Measurements from ENCODE around the gene ZNF263. TPM values are rescaled to one million over a fixed set of nuclear protein-coding genes. Genes with fewer than 3 reads are reported as not detected.
A peak's percentile ranks its signal among the peaks of the same experiment; 100 is the strongest.

ZNF263 gene
- total RNA-seq, 1 donor from 2014 or later, result 25.5 TPM

DNA sequence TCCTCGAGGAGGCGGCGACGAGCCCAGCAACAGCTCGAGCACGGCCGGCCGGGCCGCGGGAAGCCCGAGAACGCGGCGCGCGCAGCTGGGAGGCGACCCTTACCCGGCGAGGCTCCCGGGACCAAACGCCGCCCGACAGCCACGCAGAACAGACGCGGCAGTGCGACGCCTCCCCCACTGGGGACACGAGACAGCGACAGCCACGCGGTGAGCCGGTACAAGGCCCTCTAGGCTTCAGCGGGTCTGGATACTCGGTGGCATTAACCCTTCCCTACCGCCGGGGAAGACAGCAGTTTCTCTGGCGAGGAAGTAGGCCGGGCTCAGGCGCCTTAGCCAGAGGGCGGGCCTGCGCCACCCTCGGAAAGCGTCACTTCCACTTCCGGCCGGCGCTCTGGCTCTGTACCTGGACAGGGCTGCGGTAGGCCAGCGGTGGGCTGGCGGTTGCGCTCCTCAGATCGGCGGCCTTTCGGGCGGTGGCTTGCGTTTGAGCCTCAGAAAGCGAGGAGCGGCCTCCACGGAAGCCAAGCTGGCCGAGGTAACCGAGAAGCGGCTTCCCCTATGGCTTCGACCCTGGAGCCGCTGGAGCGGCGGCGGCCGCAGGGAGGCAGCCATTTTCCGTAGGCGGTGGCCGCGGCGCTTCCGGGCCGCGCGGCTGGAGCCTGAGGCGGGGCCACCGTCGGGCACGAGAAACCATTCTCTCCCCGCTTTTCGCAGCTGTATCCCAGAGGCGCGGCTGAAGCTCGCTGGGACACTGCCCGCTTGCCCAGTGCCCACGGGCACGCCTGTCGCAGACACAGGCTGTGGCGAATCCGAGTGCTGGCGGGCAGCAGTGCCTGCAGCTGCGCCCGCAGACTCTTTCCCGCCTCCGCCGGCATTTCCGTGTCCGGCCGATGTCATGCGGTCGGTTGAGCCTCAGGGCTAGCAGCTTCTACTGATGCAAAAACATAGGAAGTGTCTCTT is 22.1 kb downstream of the ZNF263 start, which contains the start of the genes TIGD7 and ZNF75A:
TIGD7 (minus strand) TSS at position 322 of the 960 bp plus-strand sequence. CDS start 4,816 bp downstream, outside the sequence.
ZNF75A (plus strand) TSS at position 389 of the 960 bp plus-strand sequence. CDS start 2,932 bp downstream, outside the sequence.
- Mint-ChIP-seq H3K27ac (peak within 1 kb of the TSS; percentile 70), H3K27me3 (ENCODE audit: insufficient read depth) (no peaks in the 10 kb centered on the region), H3K9me3 (peaks cover 50% of the 10 kb centered on the region), H3K4me1 (ENCODE audit: low read depth) (peaks cover 8% of the 10 kb centered on the region), H3K4me3 (peak within 1 kb of the TSS; percentile 75), H3K36me3 (ENCODE audit: low read depth) (peaks cover 47% of the 10 kb centered on the region)
- intact Hi-C loops (cut with micrococcal nuclease), result loop anchor here (1.0 to 5.0 kb wide), 7 partner anchors 22 to 195 kb away; partner anchors contain the start of genes NAA60, ZNF174, ZNF200 and ZNF263
- peak; percentile 79 for DNase-seq (ENCODE audit: low spot score)

DNA sequence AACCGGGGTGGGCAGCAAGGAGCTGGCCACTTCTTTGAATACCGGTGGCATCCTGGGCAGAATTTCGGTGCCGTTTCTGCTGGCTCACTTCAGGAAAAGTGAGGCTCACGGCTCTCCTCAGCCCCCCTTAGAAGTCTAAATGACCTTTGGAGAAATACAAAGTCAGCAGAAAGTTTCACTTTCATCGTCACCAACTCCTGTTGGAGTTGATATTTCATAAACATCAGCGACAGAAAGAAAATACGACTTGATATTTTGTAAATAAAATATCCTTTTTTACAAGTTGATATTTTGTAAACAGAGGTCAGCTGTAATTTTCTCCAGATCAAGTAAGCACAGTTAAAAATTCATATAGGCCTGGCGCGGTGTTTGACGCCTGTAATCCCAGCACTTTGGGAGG is 22.8 kb downstream of the ZNF263 start:
- peaks cover 48% of the 10 kb centered on the region for H3K36me3 Mint-ChIP-seq (ENCODE audit: low read depth)
- intact Hi-C loops (cut with micrococcal nuclease), result loop anchor here (5.0 kb wide), 1 partner anchor 136 kb away; the partner anchor contains the start of genes NAA60 and ZNF597

DNA sequence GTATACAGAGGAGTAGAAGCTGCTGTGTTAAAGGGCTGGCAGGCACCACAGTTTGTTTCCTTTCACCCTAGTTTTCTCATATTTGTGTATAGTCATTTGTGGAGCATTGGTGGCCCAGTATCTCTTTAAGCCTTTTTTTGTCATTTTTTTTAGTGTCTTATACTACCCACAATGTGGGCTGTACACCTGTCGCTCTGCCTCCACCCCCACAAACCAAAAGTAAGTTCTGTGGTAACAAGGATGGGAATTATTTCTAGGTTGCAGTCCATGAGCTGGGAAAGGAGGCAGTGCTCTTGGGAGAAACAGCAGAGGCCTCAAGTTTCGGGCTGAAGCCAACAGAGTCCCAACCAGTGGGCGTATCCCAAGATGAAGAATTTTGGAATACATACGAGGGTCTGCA is 28.2 kb downstream of the ZNF263 start:
- peaks cover 78% of the 10 kb centered on the region for H3K9me3 Mint-ChIP-seq
- H3K4me1 Mint-ChIP-seq (ENCODE audit: low read depth), result no peaks in the 10 kb centered on the region
- no peak overlapping the region for H3K27ac Mint-ChIP-seq
- H3K36me3 Mint-ChIP-seq (ENCODE audit: low read depth), result peaks cover 79% of the 10 kb centered on the region
- no peaks in the 10 kb centered on the region for H3K27me3 Mint-ChIP-seq (ENCODE audit: insufficient read depth)
- intact Hi-C loops (cut with micrococcal nuclease), result no loop called here
- no peak overlapping the region for H3K4me3 Mint-ChIP-seq
- DNase-seq (ENCODE audit: low spot score), result no peak

More for the DNA sequence above, 22.8 kb downstream of the ZNF263 start:
- H3K27ac Mint-ChIP-seq, result peak overlapping the region; percentile 70
- DNase-seq (ENCODE audit: low spot score), result no peak
- H3K4me3 Mint-ChIP-seq, result peak overlapping the region; percentile 75
- peaks cover 8% of the 10 kb centered on the region for H3K4me1 Mint-ChIP-seq (ENCODE audit: low read depth)
- H3K9me3 Mint-ChIP-seq, result peaks cover 50% of the 10 kb centered on the region
- H3K27me3 Mint-ChIP-seq (ENCODE audit: insufficient read depth), result no peaks in the 10 kb centered on the region

DNA sequence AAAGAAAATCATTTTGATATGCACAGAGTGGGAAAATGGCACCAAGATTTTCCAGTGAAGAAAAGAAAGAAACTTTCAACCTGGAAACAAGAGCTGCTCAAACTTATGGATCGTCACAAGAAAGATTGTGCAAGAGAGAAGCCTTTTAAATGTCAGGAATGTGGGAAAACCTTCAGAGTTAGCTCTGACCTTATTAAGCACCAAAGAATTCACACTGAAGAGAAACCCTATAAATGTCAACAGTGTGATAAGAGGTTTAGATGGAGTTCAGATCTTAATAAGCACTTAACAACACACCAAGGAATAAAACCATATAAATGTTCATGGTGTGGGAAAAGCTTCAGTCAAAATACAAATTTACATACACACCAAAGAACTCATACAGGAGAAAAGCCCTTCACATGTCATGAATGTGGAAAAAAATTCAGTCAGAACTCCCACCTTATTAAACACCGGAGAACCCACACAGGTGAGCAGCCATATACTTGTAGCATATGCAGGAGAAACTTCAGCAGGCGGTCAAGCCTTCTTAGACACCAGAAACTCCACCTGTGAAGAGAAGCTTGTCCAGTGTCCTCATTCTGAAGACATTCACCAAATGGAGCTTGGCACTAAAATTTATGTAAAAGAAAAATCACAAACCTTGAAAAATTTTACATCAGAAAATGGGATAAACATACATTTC is 34.2 kb downstream of the ZNF263 start:
- Mint-ChIP-seq H3K4me3 (no peak overlapping the region), H3K27me3 (ENCODE audit: insufficient read depth) (no peaks in the 10 kb centered on the region), H3K9me3 (peaks cover 81% of the 10 kb centered on the region), H3K4me1 (ENCODE audit: low read depth) (no peaks in the 10 kb centered on the region), H3K36me3 (ENCODE audit: low read depth) (peaks cover 55% of the 10 kb centered on the region), H3K27ac (no peak overlapping the region)
- intact Hi-C loops (cut with micrococcal nuclease), result no loop called here
- DNase-seq (ENCODE audit: low spot score), result no peak

DNA sequence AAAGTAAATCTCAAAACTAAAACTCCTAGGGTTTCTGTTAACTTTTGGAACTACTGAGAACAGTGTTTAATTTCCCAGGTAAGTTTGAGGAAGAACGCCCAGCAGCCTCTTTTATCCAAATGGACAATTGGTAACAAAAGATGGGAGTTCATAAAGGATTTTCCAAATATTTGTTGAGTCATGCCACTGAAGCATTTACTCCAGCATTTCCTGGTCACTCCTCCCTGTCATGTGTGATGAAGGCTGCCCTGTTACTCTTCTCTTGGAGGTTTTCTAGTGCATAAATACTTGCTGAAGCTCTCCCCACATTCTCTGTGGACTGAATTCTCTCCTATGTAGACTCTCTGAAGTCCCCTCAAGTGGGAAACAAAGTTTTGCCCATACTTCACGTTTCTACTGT is 38.5 kb downstream of the ZNF263 start:
- Mint-ChIP-seq H3K36me3 (ENCODE audit: low read depth) (peaks cover 16% of the 10 kb centered on the region), H3K9me3 (peaks cover 64% of the 10 kb centered on the region), H3K27ac (no peak overlapping the region), H3K27me3 (ENCODE audit: insufficient read depth) (no peaks in the 10 kb centered on the region), H3K4me1 (ENCODE audit: low read depth) (no peaks in the 10 kb centered on the region), H3K4me3 (no peak overlapping the region)
- no peak for DNase-seq (ENCODE audit: low spot score)
- intact Hi-C loops (cut with micrococcal nuclease), result no loop called here

DNA sequence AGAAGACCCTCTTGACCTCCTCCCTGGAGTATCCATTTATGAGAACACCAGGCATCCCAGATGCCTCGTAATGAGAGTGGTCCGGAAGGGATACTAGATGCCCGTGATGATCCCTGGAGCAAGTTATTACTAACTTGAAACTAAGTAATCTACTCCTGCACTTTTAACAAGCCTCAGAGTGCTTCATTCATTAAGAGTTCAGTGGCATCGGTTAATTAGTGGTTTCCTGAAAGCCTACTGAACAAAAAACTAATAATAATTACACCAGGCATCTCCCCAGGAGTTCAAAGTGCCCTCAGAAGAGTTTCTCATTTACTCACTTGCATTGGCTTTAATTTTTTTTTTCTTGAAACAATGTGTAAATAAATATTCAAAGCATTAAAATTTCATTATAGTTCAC is 44.2 kb downstream of the ZNF263 start:
- Mint-ChIP-seq H3K27ac (no peak overlapping the region), H3K4me3 (no peak overlapping the region), H3K36me3 (ENCODE audit: low read depth) (no peaks in the 10 kb centered on the region), H3K4me1 (ENCODE audit: low read depth) (no peaks in the 10 kb centered on the region), H3K9me3 (peaks cover 43% of the 10 kb centered on the region), H3K27me3 (ENCODE audit: insufficient read depth) (no peaks in the 10 kb centered on the region)
- intact Hi-C loops (cut with micrococcal nuclease), result no loop called here
- no peak for DNase-seq (ENCODE audit: low spot score)

DNA sequence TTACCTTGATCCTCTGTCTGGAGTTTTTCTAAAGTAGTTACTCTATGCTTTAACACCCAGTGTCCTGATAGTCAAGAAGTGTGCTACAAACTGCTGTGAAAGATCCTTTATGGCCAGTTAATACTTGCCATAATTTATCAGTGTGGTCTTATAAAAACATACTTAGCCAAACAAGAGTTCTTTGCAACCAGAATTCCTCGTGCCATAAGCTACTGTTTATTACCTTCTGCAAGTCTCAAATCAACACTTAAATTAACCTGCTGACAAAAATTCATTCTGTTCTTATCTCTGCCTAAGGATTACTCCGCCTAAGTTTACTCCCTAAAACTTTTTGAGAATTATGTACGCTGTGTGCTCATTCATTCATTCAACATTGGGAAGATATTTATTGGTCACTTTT is 44.8 kb downstream of the ZNF263 start:
- H3K27me3 Mint-ChIP-seq (ENCODE audit: insufficient read depth), result no peaks in the 10 kb centered on the region
- no peak for DNase-seq (ENCODE audit: low spot score)
- H3K4me3 Mint-ChIP-seq, result no peak overlapping the region
- no peaks in the 10 kb centered on the region for H3K4me1 Mint-ChIP-seq (ENCODE audit: low read depth)
- H3K9me3 Mint-ChIP-seq, result peaks cover 41% of the 10 kb centered on the region
- no peaks in the 10 kb centered on the region for H3K36me3 Mint-ChIP-seq (ENCODE audit: low read depth)
- H3K27ac Mint-ChIP-seq, result no peak overlapping the region
- intact Hi-C loops (cut with micrococcal nuclease), result no loop called here

DNA sequence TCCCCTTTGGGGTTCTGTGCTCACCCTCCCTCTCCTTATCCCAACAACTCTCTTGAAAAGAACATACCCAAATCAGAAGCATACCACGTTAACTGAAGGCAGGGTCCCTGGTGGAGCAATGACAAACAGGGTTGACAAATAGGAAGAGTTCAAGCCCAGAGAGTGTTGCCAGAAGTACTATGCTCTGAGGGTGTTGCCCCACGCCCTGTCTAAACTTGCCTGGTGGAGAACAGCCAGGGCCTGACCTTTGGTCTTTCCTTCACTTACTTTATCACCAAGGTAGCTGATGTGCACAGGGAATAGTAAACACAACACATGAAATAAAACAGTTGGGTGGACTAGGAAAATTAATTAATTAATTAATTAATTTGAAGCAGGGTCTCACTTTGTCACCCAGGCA is 45.4 kb downstream of the ZNF263 start:
- H3K4me1 Mint-ChIP-seq (ENCODE audit: low read depth), result no peaks in the 10 kb centered on the region
- H3K36me3 Mint-ChIP-seq (ENCODE audit: low read depth), result no peaks in the 10 kb centered on the region
- no peak for DNase-seq (ENCODE audit: low spot score)
- H3K27me3 Mint-ChIP-seq (ENCODE audit: insufficient read depth), result no peaks in the 10 kb centered on the region
- intact Hi-C loops (cut with micrococcal nuclease), result no loop called here
- peaks cover 41% of the 10 kb centered on the region for H3K9me3 Mint-ChIP-seq
- no peak overlapping the region for H3K27ac Mint-ChIP-seq
- H3K4me3 Mint-ChIP-seq, result no peak overlapping the region

Other genes starting within 250 kb of the ZNF263 start
- gene BICDL2, start 246.5 kb upstream of the ZNF263 start, total RNA-seq, result 0.20 TPM in 1 of 2 replicates, not detected in the other
- gene MMP25, start 236.9 kb upstream of the ZNF263 start, total RNA-seq, result 11.9 and 12.8 TPM in 2 replicates
- gene IL32, start 217.9 kb upstream of the ZNF263 start, total RNA-seq, result 993 TPM in 2 replicates
- 0.07 TPM in 1 of 2 replicates, not detected in the other for gene ZSCAN10, start 184.2 kb upstream of the ZNF263 start, total RNA-seq
- gene ZNF205, start 170.9 kb upstream of the ZNF263 start, total RNA-seq, result 0.15 and 0.39 TPM in 2 replicates
- 9.6 and 12.4 TPM in 2 replicates for gene ZNF213, start 148.5 kb upstream of the ZNF263 start, total RNA-seq
- not detected in 2 replicates for gene OR1F1, start 95.3 kb upstream of the ZNF263 start, total RNA-seq
- 13.6 and 15.8 TPM in 2 replicates for gene ZNF200, start 48.3 kb upstream of the ZNF263 start, total RNA-seq
- gene MEFV, start 26.9 kb upstream of the ZNF263 start, total RNA-seq, result not detected in 2 replicates
- 2.0 and 3.1 TPM in 2 replicates for gene TIGD7, start 21.9 kb downstream of the ZNF263 start, total RNA-seq
- 26.5 and 27.6 TPM in 2 replicates for gene ZNF75A, start 22.0 kb downstream of the ZNF263 start, total RNA-seq
- not detected in 2 replicates for gene OR2C1, start 72.4 kb downstream of the ZNF263 start, total RNA-seq
- 14.3 and 19.4 TPM in 2 replicates for gene ZSCAN32, start 117.5 kb downstream of the ZNF263 start, total RNA-seq
- 9.9 and 10.6 TPM in 2 replicates for gene ZNF174, start 117.7 kb downstream of the ZNF263 start, total RNA-seq
- gene ZNF597, start 160.0 kb downstream of the ZNF263 start, total RNA-seq, result 2.6 TPM in 2 replicates
- 35.4 and 38.3 TPM in 2 replicates for gene NAA60, start 160.2 kb downstream of the ZNF263 start, total RNA-seq
- gene C16orf90, start 212.0 kb downstream of the ZNF263 start, total RNA-seq, result not detected in 2 replicates
- gene CLUAP1, start 217.5 kb downstream of the ZNF263 start, total RNA-seq, result 20.0 and 21.2 TPM in 2 replicates